Mammary microvascular endothelial cell (primary cell): ENCODE measurements around the gene NLK. TPM values are rescaled to one million over a fixed set of nuclear protein-coding genes. Genes with fewer than 3 reads are reported as not detected.

ENCODE experiments used
- total RNA-seq: library from RNA; depleted of rRNA; stranded (reverse); fragments of >200 nt; gene quantifications from 2 replicates; pipeline ENCODE4 v1.2.3, GENCODE V29; 2015

NLK gene
- total RNA-seq: 35.7 TPM in 2 replicates

DNA sequence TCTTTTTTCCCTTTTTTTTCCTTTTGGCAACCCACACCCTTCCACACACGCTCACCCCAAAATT, at the start of gene NLK:
Gene NLK, plus strand, starts transcription at position 21 of the 64 bp plus-strand sequence. CDS start 197 bp downstream, outside the sequence.

Other genes starting within 250 kb of the NLK start
- gene NOS2, start 242.1 kb upstream of the NLK start, total RNA-seq: 0.05 and 0.07 TPM in 2 replicates
- gene LYRM9, start 149.3 kb upstream of the NLK start, total RNA-seq: 4.3 and 5.0 TPM in 2 replicates